Measurements from ENCODE around the gene SLC2A4. TPM values are rescaled to one million over a fixed set of nuclear protein-coding genes. Genes with fewer than 3 reads are reported as not detected.

SLC2A4 gene
- total RNA-seq, 1 donor from 2014 or later, result 6.1 TPM

DNA sequence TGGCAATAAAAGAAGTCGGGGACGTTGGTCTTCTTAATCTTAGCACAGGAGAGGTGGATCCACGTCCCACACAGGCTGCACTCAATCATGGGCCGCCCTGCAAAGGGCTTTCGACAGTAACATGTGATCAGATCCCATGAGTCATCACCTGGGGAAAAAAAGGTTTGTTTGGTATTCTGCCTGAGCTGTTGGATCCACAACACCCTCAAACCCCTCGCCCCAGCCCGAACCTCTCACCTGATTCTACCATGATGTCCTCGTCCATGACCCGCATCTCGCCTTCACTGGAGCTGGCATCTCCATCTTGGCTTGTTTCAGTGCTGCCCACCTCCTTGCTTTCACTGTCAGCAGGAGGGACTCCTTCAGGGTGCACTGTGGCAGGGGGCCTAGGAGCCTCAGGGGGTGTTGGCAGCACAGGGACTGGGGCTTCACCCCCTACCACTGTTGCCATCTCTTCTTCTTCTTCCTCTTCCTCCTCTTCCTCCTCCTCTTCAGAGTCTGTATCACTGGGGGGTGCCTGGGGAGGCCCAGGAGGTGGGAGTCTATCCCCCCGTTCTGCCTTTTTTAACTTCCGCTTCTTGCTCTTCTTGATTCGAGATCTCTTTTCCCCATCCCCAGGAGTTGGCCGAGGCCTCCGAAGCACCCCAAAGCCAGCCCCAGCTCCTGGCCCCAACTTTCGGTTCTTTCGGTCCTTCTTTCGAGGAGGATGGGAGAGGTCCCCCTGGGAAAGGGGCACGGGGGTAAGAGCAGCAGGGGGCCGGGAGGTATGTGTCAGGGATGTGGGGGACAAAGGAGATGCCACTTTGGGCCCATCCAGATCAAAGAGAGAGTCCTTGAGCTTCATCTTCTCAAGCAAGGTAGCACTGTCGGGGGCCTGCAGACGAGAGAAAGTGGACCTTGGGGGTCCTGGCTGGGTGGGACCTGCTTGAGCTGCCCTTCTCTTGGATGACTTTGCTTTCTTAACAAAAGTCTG, 45.5 kb upstream of the SLC2A4 start:
- TF ChIP-seq, protein P1, sequence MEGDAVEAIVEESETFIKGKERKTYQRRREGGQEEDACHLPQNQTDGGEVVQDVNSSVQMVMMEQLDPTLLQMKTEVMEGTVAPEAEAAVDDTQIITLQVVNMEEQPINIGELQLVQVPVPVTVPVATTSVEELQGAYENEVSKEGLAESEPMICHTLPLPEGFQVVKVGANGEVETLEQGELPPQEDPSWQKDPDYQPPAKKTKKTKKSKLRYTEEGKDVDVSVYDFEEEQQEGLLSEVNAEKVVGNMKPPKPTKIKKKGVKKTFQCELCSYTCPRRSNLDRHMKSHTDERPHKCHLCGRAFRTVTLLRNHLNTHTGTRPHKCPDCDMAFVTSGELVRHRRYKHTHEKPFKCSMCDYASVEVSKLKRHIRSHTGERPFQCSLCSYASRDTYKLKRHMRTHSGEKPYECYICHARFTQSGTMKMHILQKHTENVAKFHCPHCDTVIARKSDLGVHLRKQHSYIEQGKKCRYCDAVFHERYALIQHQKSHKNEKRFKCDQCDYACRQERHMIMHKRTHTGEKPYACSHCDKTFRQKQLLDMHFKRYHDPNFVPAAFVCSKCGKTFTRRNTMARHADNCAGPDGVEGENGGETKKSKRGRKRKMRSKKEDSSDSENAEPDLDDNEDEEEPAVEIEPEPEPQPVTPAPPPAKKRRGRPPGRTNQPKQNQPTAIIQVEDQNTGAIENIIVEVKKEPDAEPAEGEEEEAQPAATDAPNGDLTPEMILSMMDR (conservative IDR thresholded peaks at IDR 0.05), result no peak
- H3K36me3 Mint-ChIP-seq (ENCODE audit: low read depth), result peaks cover 26% of the 10 kb centered on the region
- DNase-seq (ENCODE audit: low read depth, low spot score), result no peak
- H3K9me3 Mint-ChIP-seq, result no peaks in the 10 kb centered on the region
- peaks cover 54% of the 10 kb centered on the region for H3K4me1 Mint-ChIP-seq
- peaks cover 14% of the 10 kb centered on the region for H3K27me3 Mint-ChIP-seq (ENCODE audit: low read depth)
- H3K27ac Mint-ChIP-seq (ENCODE audit: unreplicated experiment), result no peak overlapping the region
- peak overlapping the region; percentile 99 for H3K4me3 Mint-ChIP-seq

DNA sequence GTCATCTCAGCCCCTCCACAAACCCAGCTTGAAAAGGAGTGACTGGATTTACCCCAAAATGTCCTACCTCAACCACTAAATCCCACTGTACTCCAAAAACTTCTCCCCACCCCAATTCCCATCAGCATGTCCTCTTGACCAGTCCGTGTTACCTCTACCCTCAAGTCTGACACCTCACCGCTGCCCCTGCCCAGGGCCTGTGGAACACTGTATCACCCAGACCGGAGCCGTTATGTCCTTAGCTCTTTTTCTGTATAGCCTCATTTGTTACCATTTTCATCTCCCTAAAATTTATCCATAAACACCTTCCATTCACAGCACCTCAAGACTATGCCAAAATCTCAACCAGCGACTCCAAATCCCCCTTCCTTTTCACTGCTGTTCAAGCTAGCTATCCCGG, 44.7 kb upstream of the SLC2A4 start:
- Mint-ChIP-seq H3K4me1 (peaks cover 61% of the 10 kb centered on the region), H3K27ac (ENCODE audit: unreplicated experiment) (no peak overlapping the region), H3K36me3 (ENCODE audit: low read depth) (peaks cover 29% of the 10 kb centered on the region), H3K4me3 (peak overlapping the region; percentile 99), H3K27me3 (ENCODE audit: low read depth) (peaks cover 17% of the 10 kb centered on the region), H3K9me3 (no peaks in the 10 kb centered on the region)
- DNase-seq (ENCODE audit: low read depth, low spot score), result no peak
- TF ChIP-seq, protein P1 (conservative IDR thresholded peaks at IDR 0.05), result no peak

DNA sequence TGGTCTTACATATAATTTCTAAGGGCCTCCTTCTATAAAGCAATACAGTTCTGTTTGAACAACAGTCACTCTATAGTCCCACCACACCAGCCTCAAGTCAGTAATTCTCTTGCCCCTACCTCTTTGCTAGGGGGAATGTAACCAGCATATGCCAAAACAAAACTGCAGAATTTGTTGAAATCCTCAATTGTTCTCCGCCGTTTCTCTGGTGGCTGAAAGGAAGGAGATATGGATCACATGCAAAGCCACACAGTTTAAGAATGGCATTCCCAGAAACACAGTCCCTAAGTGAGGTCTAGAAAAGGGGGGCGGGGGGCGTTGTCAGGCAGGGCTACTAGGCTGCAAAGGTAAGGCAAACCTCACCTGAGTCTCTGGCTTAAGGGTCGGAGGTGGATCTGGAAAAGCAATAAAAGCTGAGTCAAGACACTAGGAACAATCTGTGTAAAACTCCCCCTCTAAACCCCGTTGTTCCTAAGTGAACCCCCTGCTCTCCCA, 44.2 kb upstream of the SLC2A4 start:
- H3K9me3 Mint-ChIP-seq, result no peaks in the 10 kb centered on the region
- no peak for DNase-seq (ENCODE audit: low read depth, low spot score)
- H3K27me3 Mint-ChIP-seq (ENCODE audit: low read depth), result peaks cover 21% of the 10 kb centered on the region
- H3K27ac Mint-ChIP-seq (ENCODE audit: unreplicated experiment), result no peak overlapping the region
- H3K4me3 Mint-ChIP-seq, result peak overlapping the region; percentile 99
- H3K4me1 Mint-ChIP-seq, result peaks cover 60% of the 10 kb centered on the region
- TF ChIP-seq, protein P1 (conservative IDR thresholded peaks at IDR 0.05), result no peak
- peaks cover 24% of the 10 kb centered on the region for H3K36me3 Mint-ChIP-seq (ENCODE audit: low read depth)

DNA sequence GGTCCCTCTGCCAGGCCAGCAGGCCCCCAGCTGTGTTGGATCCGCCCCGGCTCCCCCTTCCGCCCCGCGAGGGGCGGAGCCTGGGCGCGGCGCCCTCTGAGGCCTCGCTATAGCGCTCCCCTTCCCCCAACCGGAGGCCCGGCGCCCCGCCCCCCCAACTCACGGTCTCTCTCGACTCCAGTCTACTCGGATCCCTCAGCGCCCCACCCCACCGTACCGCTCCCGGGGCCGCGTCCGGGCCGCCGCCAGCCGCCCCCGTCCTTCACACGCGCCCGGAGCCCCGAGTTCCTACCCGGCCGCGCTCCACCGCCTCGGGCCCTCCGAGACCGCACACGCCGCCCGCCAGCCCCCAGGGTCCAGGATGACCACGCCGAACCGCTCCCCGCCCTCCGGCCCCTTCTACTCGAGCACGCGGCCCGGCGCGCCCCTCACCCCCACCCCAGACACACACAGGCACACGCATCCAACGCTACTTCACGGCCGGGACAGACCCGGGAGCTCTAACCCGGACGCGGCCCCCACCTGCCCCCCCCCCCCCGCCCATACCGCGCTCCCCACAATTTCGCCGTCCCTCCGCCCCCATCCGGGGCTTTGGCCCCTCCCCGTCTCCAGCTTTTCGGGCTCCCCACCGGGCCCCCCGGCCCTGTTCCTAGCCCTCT, 43.6 kb upstream of the SLC2A4 start:
- TF ChIP-seq, protein P1 (conservative IDR thresholded peaks at IDR 0.05), result no peak
- peak; percentile 60 for DNase-seq (ENCODE audit: low read depth, low spot score)
- Mint-ChIP-seq H3K27ac (ENCODE audit: unreplicated experiment) (no peak overlapping the region), H3K4me3 (peak overlapping the region; percentile 99), H3K27me3 (ENCODE audit: low read depth) (peaks cover 25% of the 10 kb centered on the region), H3K9me3 (no peaks in the 10 kb centered on the region), H3K36me3 (ENCODE audit: low read depth) (peaks cover 26% of the 10 kb centered on the region), H3K4me1 (peaks cover 61% of the 10 kb centered on the region)

DNA sequence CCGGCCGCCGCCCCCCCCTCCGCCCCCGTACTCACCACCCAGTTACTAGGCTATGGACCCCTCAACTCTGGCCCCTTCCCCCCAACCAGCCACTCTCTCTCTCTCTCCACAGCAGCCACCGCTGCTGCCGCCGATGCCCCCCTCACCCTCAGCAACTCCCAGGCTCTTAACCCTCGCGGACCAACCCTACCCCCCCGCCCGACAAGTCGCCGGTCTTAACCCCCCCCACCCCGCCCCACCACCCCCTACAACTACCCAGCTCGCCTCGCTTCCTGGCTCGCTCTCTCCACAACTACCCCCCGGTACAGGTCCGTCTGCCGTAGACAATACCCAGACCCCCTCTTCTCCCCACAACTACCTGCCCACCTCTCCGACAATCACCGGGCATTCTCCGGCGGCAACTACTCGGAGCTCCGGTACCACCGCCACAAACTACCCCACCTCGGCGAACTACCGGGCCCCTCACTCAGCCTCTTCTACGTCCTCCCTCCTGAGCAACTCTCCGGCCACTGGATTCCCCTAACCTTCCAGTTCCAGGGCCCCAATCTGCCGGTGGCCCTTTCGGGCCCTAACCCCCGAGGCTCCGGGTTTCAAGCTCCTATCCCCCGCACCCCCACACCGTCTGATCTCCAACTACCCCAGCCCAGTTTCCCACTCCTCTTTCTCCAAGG, 43.0 kb upstream of the SLC2A4 start:
- no peak for DNase-seq (ENCODE audit: low read depth, low spot score)
- Mint-ChIP-seq H3K9me3 (no peaks in the 10 kb centered on the region), H3K4me1 (peaks cover 60% of the 10 kb centered on the region)

More for the DNA sequence above, 43.0 kb upstream of the SLC2A4 start:
- TF ChIP-seq, protein P1 (conservative IDR thresholded peaks at IDR 0.05), result no peak
- peak overlapping the region; percentile 99 for H3K27ac Mint-ChIP-seq (ENCODE audit: unreplicated experiment)
- H3K4me3 Mint-ChIP-seq, result peak overlapping the region; percentile 94
- H3K36me3 Mint-ChIP-seq (ENCODE audit: low read depth), result peaks cover 27% of the 10 kb centered on the region
- peaks cover 22% of the 10 kb centered on the region for H3K27me3 Mint-ChIP-seq (ENCODE audit: low read depth)

Measured in neural crest cell (in vitro differentiated cells).